ENCODE measurements around the gene PPARG.

DNA sequence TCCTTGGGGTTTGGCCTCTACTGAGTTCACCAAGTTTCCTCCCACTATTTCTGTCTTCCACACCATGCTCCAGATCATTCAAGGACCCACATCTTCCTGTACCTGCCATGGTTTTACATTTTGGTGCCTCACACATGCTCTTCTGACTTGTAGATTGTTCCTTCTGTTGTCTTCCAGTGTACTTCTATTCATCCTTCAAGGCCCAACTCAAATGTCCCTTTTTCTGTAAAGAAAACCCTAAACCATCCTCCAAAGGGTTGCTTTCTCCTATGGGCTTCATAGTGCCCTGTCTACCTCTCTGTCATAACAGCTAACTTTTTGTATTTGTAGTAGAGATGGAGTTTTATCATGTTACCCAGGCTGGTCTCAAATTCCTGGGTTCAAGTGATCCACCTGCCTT lies 175.3 kb downstream of the PPARG start:
- TF ChIP-seq, protein P1, sequence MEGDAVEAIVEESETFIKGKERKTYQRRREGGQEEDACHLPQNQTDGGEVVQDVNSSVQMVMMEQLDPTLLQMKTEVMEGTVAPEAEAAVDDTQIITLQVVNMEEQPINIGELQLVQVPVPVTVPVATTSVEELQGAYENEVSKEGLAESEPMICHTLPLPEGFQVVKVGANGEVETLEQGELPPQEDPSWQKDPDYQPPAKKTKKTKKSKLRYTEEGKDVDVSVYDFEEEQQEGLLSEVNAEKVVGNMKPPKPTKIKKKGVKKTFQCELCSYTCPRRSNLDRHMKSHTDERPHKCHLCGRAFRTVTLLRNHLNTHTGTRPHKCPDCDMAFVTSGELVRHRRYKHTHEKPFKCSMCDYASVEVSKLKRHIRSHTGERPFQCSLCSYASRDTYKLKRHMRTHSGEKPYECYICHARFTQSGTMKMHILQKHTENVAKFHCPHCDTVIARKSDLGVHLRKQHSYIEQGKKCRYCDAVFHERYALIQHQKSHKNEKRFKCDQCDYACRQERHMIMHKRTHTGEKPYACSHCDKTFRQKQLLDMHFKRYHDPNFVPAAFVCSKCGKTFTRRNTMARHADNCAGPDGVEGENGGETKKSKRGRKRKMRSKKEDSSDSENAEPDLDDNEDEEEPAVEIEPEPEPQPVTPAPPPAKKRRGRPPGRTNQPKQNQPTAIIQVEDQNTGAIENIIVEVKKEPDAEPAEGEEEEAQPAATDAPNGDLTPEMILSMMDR (IDR thresholded peaks at IDR 0.05): no peak
- TF ChIP-seq POLR2A (IDR thresholded peaks at IDR 0.05): no peak

Data from body of pancreas (tissue), 4 donors.